Mucosa of stomach (tissue), 1 donor: Measurements from ENCODE around the gene IFRD2.
"Not testable (repeated sequence)": the region's sequence is repeated elsewhere in the genome, so short reads cannot be mapped to it uniquely, and the experiment has no call there.

Experiments
- H3K27me3 ChIP-seq: one replicate; pipeline ENCODE4 v1.7.0; 2013; ENCODE audit warnings: mild to moderate bottlenecking, low read length; ENCODE audit not compliant: control insufficient read depth, insufficient read depth
- H3K36me3 ChIP-seq: one replicate; pipeline ENCODE4 v1.7.0; 2013; ENCODE audit warnings: low read length; ENCODE audit not compliant: control insufficient read depth, insufficient read depth
- H3K4me1 ChIP-seq: one replicate; pipeline ENCODE4 v1.7.0; 2013; ENCODE audit warnings: mild to moderate bottlenecking, low read length; ENCODE audit not compliant: control insufficient read depth, insufficient read depth
- H3K4me3 ChIP-seq: one replicate; pipeline ENCODE4 v1.7.0; 2013; ENCODE audit warnings: low read length
- H3K9ac ChIP-seq: one replicate; pipeline ENCODE4 v1.7.0; 2013; ENCODE audit warnings: mild to moderate bottlenecking, low read length, moderate library complexity
- H3K9me3 ChIP-seq: one replicate; pipeline ENCODE4 v1.7.0; 2013; ENCODE audit warnings: mild to moderate bottlenecking, low read length, moderate library complexity; ENCODE audit not compliant: control insufficient read depth
- donor health status: Pancreatic carcinoma.

Gene IFRD2

DNA sequence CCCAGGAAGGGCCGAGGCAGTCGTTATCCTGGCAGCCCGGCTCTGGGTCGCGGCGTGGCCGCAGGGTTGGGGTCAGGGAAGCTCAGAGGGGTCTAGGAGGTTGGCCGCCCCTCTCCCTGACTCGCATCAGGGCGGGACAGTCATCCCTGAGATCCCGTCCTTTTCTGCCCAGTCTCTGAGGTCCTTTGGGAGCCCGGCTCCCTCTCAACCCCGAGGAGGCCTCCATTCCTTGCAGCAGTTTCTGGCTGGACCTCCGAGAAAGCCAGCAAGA is 29.8 kb upstream of the IFRD2 start:
- H3K4me1 ChIP-seq = peaks cover 60% of the 10 kb centered on the region
- H3K9me3 ChIP-seq = no peaks in the 10 kb centered on the region
- H3K27me3 ChIP-seq = no peaks in the 10 kb centered on the region
- H3K4me3 ChIP-seq = peak overlapping the region; percentile 62
- peaks cover 7% of the 10 kb centered on the region for H3K36me3 ChIP-seq
- peak overlapping the region; percentile 92 for H3K9ac ChIP-seq

DNA sequence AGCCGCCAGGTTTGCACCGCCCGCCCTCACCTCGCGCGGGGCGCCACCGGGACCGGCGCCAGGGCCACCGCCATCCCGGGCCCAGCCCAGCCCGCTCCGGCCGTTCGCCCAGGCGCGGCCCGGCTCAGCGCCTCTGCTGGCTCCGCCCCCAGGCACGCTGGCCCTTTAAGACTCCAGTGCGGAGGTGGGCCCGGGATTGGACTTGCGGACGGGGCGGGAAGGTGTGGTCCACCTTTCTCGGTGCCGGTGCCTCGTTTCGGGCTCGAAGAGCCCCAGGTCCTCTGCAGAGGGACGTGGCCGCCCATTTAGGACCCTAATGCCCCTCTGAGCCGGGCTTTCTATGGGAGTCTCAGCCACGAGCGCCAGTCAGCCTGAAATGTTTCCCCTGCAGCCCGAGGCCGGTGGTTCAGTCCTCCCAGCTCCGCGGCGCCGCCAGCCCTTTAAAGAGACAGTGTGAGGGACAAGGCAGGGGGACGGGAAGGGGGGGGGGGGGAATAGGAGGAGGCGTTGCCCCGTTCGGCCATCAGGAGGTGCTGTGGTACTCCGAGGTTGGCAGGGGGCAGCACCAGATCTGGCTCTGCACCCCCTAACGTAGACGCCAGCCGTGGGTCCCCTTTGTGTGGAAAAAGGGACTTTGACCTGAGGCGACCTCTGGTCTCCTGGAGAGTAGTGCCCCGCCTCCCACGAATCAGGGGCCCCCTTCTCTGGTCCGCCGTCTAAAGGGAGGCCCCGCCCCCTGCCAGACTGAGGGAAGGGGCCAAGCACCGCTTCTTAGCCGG is 29.3 kb upstream of the IFRD2 start:
- Histone ChIP-seq H3K9me3 (no peaks in the 10 kb centered on the region), H3K27me3 (no peaks in the 10 kb centered on the region), H3K4me3 (peak overlapping the region; percentile 62), H3K9ac (peak overlapping the region; percentile 92), H3K36me3 (peaks cover 7% of the 10 kb centered on the region), H3K4me1 (peaks cover 61% of the 10 kb centered on the region)

DNA sequence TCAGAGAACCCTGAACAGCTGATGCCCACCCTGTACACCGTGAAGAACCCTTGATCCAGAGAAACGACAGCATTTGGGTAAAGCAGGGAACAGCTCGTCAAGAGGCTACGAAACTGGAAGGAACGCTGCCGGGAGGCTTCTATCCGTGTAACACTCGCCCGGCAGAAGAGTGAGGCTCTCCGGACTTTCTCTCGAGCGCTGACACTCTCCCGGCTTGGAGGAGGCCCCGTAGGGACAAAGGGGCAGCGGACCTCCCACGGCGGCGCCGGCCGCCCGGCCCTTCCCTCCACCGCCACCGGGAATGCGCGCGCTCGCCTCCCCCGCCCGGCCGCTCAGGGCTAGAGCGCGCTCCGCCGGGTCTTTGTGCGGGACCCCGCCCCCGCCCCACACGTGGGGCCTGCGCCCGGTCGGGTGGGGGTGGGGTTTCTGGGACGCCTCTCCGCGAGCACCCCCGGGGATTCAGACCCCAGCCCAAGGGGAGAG is 28.7 kb upstream of the IFRD2 start:
- Histone ChIP-seq H3K9me3 (no peaks in the 10 kb centered on the region), H3K4me3 (peak overlapping the region; percentile 62), H3K27me3 (no peaks in the 10 kb centered on the region), H3K36me3 (peaks cover 7% of the 10 kb centered on the region), H3K9ac (peak overlapping the region; percentile 92), H3K4me1 (peaks cover 67% of the 10 kb centered on the region)

DNA sequence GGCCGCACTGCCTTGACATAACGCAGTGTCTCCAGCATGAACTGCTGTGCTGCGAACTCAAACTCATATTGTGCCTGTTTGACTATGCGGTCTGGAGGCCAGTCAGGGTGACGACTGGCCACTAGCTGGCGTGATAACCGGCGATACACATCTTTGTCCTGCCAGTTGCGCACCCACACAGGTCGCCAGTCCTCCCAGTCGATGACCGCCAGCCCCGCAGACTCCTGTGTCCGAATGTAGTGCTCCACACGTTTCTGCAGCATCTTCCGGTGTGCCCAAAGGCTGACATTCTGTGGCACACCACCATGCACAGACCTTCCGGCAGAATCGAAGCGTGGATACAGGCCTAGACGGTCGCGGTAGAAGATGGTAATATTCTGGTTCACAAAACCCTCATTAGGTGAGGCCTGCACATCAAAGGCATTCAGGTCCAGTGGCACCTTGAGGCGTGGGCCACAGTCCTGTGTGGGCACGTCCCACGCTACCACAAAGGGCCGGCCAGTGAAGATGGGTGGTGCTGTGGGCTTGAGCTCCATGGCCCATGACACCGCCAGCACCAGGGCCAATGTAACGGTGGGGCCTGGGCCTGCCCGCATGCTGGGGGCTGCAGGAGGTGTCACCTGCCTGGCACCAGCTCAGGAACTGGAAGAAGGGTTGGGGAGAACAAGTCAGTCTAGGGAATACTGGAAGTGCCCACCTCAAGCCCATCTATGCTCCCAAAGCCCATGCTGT is 27.8 kb upstream of the IFRD2 start:
- peaks cover 76% of the 10 kb centered on the region for H3K4me1 ChIP-seq
- peaks cover 13% of the 10 kb centered on the region for H3K36me3 ChIP-seq
- H3K9ac ChIP-seq = peak overlapping the region; percentile 92

DNA sequence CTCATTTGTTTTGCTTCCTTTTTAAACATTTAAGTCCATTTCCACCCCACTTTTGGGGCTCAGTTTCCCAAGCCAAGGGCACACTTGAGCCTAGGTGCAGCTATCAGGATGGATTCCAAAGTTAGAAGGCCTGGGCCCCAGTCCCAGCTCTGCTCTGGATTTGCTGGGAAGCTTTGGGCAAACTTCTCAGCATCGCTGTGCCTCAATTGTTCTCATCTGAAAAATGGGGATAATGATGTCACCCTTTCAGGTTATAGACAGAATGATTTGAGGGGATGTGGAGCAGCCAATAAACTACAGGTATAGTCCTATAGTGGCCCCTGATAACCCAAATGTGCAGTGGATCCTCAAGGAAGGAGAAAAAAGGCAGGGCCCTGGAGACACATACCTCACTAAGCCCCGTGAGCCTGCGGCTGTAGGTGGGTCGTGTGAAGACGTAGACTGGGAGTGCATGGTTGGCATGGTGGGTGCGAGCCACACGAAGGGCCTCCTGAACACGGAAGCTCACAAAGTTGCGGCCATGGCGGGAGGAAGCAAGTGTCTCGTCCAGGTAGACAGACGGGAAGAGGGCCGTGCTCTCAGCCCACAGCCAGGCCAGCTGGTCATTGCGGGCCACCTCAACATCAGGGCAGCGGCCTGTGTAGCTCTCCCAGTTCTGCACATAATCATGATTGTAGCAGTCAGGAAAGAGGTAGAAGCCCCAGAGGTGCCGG is 27.1 kb upstream of the IFRD2 start:
- Histone ChIP-seq H3K4me3 (no peak overlapping the region), H3K4me1 (peaks cover 81% of the 10 kb centered on the region), H3K9me3 (no peaks in the 10 kb centered on the region), H3K9ac (no peak overlapping the region), H3K36me3 (peaks cover 14% of the 10 kb centered on the region), H3K27me3 (no peaks in the 10 kb centered on the region)

More for the DNA sequence above, 27.8 kb upstream of the IFRD2 start:
- H3K27me3 ChIP-seq = no peaks in the 10 kb centered on the region
- H3K9me3 ChIP-seq = no peaks in the 10 kb centered on the region
- peak overlapping the region; percentile 62 for H3K4me3 ChIP-seq

DNA sequence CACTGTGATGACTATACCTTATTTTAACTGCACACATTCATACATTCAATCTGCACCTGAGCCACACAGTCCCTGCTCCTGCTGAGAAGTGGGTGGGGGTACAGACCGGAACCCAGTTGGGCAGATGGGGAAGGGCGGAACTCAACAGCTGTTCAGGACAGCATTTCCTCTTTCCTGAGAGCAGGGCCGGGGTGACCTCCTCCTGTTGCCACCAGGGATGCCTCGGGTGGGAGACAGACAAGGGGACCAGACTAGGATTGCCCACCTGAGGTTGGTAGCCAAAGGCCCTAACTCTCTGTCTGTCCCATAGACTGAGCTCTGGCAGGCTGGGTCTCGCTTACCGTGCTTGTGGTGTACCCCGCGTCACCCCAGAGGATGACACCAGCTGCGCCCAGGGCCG is 26.4 kb upstream of the IFRD2 start:
- H3K27me3 ChIP-seq = no peaks in the 10 kb centered on the region
- no peak overlapping the region for H3K4me3 ChIP-seq
- H3K36me3 ChIP-seq = peaks cover 14% of the 10 kb centered on the region
- peak overlapping the region; percentile 64 for H3K9ac ChIP-seq
- peaks cover 84% of the 10 kb centered on the region for H3K4me1 ChIP-seq
- no peaks in the 10 kb centered on the region for H3K9me3 ChIP-seq

DNA sequence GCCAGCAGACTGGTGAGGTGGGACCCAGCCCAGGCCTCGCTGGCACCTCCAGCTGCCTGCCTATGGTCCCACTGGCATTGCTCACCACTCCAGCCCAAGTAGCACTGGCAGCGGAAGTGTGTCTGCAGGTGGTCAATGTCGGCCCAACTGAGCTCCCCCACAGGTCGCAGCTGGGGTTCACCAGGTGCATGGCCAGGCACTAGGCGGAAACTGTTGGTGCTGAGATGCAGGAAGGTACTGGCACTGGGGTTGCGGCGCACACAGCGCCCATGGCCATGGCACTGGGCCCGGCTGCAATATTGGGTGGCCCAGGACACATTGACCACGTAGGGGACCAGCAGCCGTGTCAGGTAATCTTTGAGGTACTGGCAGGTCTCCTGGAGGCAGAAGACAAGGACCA is 25.9 kb upstream of the IFRD2 start:
- H3K9me3 ChIP-seq = no peaks in the 10 kb centered on the region
- peaks cover 84% of the 10 kb centered on the region for H3K4me1 ChIP-seq
- peaks cover 14% of the 10 kb centered on the region for H3K36me3 ChIP-seq
- no peak overlapping the region for H3K4me3 ChIP-seq
- H3K27me3 ChIP-seq = no peaks in the 10 kb centered on the region
- peak overlapping the region; percentile 64 for H3K9ac ChIP-seq

DNA sequence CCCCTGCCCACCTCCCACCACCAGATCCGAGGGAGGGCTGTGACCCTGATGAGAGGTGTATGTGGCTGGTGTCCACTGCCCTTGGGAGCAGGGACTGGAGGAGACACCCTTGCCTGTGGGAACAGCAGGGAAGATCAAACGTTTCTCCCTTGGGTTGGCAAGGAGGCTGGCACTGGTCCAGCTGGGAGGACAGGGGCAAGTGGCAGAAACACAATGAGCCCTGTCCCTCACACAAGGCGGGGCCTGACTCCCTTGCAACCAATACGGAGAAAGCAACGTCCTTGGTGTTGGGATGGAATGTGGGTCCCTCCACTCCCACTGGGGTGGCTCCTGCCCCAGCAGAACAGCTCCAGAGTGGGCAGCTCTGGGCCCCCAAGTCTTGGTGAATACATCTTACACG is 25.1 kb upstream of the IFRD2 start:
- peak overlapping the region; percentile 64 for H3K9ac ChIP-seq

DNA sequence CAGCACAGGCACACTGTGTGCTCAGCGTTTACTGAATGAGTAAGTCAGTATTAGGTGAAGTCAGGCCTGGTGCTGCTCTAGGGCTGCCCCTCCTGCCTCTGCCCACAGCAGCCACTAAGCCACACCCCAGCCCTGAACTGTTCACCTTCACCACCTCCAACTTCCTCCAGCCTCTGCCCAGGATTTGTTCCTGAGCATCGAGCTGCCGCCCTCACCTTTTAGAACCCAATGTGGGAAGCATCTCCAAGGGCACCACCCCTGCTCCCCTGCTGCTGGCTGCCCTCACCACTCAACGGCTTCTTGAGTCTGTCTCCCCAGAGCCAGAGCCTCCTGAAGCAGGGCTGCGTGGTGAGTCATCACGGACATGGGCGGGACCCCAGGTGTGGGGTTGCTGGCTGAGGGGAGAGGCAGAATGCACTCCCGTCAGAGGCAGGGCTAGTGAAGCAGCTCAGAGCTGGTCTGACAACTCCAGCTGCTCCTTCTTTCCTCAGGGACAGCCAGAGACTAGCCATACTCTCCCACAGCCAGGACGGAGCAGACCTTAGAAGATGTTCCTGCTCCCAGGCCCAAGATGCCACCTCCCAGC is 24.5 kb upstream of the IFRD2 start:
- Histone ChIP-seq H3K9me3 (no peaks in the 10 kb centered on the region), H3K36me3 (peaks cover 14% of the 10 kb centered on the region), H3K4me1 (peaks cover 71% of the 10 kb centered on the region), H3K4me3 (no peak overlapping the region), H3K9ac (peak overlapping the region; percentile 64), H3K27me3 (no peaks in the 10 kb centered on the region)

More for the DNA sequence above, 25.1 kb upstream of the IFRD2 start:
- H3K27me3 ChIP-seq = no peaks in the 10 kb centered on the region
- peaks cover 14% of the 10 kb centered on the region for H3K36me3 ChIP-seq
- H3K4me3 ChIP-seq = no peak overlapping the region
- peaks cover 77% of the 10 kb centered on the region for H3K4me1 ChIP-seq
- H3K9me3 ChIP-seq = no peaks in the 10 kb centered on the region

DNA sequence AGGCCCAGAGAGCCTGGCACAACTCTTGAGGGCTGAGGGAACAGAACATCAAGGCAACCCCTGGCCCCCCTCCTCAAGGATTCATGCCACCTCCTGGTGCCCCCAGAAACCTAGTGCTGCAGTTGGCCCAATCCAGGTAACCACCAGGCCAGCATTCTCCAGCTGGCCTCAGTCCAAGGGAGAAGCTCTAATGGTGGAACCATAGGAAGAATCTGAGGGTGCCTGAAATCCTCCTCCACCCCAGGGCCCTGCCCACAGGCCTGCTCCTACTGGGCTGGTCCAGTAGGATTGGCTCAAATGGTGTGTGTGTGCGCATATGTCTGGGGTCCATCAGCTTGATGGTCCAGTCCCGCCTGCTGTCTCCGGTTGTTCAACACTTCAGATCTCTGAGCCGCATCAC is 22.6 kb upstream of the IFRD2 start:
- H3K9ac ChIP-seq = no peak overlapping the region
- no peak overlapping the region for H3K4me3 ChIP-seq
- H3K9me3 ChIP-seq = no peaks in the 10 kb centered on the region
- H3K36me3 ChIP-seq = peaks cover 14% of the 10 kb centered on the region
- peaks cover 63% of the 10 kb centered on the region for H3K4me1 ChIP-seq
- H3K27me3 ChIP-seq = no peaks in the 10 kb centered on the region

DNA sequence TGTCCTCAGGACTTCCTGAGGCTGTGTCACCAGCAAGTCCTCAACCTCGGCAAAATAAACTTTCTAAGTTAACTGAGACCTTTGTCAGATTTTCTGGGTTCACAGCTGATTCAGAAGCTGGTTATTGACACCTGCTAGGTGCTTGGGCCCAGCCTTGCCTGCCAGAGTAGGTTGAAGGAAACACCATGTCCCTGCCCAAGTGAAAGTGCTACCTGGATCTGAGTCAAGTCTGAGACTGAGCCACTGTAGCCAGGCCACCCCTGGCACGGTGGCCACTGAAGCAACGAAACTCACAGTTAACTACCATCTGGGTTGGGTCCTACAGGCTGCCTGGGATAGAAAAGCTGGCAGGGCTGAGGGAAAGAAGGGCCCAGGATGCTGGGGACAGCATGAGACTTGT is 22.1 kb upstream of the IFRD2 start:
- Histone ChIP-seq H3K9me3 (no peaks in the 10 kb centered on the region), H3K4me1 (peaks cover 62% of the 10 kb centered on the region), H3K36me3 (peaks cover 14% of the 10 kb centered on the region), H3K9ac (no peak overlapping the region), H3K4me3 (no peak overlapping the region), H3K27me3 (no peaks in the 10 kb centered on the region)

DNA sequence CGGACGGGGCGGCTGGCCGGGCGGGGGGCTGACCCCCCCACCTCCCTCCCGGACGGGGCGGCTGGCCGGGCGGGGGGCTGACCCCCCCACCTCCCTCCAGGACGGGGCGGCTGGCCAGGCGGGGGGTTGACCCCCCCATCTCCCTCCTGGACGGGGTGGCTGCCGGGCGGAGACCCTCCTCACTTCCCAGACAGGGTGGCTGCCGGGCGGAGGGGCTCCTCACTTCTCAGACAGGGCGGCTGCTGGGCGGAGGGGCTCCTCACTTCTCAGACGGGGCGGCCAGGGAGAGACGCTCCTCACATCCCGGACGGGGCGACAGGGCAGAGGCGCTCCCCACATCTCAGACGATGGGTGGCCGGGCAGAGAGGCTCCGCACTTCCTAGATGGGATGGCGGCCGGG is 19.8 kb upstream of the IFRD2 start:
- not testable (repeated sequence) for H3K36me3 ChIP-seq, H3K9ac ChIP-seq

More for the DNA sequence above, 19.8 kb upstream of the IFRD2 start:
- H3K4me3 ChIP-seq, H3K27me3 ChIP-seq, H3K9me3 ChIP-seq: not testable (repeated sequence)
- peaks cover 39% of the 10 kb centered on the region for H3K4me1 ChIP-seq
